Islet of Langerhans (tissue), 1 donor: ENCODE measurements around the gene MYO1A.

Experiments used
- FAIRE-seq: peaks from one replicate; lab custom pipeline; 2011; peaks lifted over from hg19 to GRCh38; lab: Jason Lieb, UNC

The MYO1A gene

DNA sequence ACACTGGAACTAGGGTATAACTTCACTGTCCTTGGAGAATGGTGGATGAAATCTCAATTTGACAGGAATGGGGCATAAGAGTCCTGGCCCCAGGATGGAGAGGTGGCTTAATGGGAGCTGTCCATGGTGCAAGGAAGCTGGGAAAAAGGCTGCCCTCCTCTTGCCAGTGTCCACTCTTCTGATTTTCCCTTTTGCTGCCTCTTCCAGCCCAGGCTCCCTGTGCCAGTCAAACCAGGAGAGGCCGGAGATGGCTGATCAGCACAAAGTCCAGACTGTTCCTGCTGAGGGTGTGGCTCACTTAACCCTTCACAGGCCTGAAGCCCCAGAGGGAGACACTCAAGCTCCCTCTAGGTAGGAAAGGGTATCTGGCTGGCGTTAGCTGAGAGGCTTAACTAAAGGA is at the start of gene MYO1A:
Gene MYO1A (minus strand): TSS at position 240 of the 400 bp plus-strand sequence. CDS start 1,806 bp downstream, outside the sequence.
- no peak for FAIRE-seq

DNA sequence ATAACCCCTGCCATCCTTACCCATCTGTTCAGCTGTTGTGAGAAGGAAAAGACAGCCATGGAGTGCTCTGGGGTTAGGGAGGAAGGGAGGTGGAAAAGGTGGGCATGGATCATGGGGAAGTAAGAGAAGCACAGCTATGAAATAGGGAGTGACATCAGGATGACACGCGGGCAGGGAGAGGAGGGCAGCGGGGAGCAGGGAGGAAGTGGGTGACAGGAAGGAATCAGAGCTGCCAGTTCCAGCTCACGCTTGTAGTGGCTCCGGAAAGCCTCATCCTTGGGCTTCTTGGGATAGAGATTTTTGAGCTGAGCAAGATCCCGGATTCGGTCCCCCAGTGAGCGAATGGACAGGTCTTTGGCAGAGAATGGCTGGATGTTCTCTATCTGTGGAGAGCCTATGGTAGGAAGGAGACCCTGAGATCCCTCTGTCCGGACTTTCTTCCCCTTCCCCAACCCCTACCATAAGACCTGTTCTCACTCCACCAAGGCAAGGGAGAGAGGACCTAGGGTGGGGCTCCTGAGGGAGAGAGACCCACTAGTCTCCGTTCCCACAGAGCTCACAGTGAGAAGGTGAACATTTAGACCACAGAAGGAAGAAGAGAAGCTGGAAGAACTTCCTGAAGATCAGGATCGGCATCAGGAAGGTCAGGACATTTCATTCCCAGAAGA is 49.3 kb upstream of the MYO1A start:
- no peak for FAIRE-seq

DNA sequence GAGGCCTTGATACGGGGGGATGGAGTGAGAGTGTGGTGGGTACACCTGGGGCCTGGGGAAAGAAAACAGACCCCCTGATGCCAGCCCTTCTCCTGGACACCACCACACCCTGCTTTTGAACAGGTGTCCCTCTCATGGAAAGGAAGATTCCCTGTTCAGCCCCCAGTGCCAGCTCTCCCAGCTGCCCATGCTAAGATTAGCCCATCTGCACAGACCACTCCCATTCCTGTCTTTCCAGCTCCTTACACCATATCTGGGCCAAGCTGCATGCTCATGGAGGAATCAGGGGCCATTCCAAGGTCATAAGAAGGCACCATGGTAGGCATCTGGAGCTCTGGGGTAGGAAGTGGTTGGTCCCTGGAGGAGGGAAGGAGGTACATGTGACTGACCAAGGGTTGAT is 48.6 kb upstream of the MYO1A start:
- no peak for FAIRE-seq

GRCh38 chr12:57097554-57097835 is 47.6 kb upstream of the MYO1A start:
- FAIRE-seq: no peak

DNA sequence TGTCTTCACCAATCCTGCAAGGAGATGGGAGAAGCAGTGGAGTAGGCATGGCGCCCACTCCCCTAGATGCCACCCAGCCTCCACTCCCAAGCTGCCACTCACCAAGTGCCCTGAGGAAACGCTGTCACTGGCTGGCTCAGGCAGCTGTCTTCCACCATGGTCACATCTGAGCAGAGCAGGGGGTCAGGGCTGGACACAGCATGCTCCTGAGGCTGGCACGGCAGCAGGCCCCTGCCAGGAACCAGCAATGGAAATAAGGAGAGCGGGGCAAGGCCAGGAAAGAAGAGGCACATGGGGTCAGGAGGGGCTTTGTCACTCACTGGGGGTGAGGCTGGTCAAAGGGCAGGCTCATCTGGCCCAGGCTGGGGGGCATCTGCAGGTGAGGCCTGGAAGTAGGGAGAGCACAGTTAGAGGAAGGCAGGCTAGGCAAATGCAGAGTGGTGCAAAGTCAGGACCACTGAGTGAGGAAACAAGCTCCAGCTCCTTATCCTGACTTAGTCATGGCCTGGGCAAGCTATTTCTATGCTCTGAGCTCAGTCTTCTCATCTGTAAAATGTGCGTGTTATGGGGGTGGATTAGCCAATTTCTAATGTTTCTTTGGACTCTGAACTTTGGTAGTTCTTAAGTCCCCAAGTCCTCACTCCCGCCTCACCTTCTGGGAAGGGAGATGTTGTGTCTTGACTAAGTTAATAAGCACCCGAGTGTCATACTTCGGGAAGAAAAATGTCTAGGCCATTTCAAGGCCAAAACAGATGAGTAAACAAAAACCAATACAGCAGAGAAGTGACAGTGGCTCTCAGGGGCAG is 47.0 kb upstream of the MYO1A start:
- no peak for FAIRE-seq

DNA sequence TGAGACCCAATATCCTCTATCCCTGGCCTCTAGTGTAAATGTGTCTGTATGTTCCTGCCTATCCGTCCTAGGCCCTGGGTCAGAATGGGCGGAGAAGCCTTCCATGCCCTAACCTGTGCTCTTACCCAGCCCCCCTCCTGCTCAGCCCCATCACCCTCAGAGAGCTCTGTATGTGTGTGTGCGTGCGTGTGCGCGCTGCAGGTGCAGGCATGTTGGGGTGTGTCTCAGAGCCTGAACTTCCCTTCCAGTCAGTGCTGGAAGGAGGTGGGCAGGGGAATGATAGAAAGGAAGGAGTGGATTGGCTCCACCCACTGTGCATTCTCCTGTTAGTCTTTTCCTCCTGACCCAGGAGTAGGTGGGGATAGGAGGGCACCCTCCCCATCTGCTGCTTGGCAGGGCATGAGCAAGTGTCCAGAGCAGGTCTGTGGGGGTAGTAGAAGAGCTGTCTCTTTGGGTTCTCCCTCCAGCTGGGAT is 46.2 kb upstream of the MYO1A start:
- no peak for FAIRE-seq

DNA sequence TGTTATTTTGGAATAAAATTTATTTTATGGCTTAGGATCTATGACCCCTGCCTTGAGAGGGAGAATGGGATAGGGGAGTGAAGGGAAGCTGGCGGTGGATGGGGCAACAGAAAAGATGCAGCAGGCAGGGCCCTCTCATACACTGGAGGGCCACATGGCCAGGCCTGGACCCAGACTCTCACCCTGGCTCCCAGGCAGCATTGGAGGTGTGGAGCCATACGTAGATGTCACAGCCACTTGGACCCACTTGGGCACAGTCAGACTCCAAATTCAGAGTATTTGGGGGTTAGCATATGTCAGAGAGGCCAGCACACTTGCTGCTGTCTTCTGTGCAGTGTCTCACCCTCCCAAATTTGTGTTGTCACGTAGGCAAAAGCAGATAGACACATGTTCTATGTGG is 45.5 kb upstream of the MYO1A start:
- FAIRE-seq: no peak

GRCh38 chr12:57094208-57095160 is 44.6 kb upstream of the MYO1A start:
- FAIRE-seq: no peak

DNA sequence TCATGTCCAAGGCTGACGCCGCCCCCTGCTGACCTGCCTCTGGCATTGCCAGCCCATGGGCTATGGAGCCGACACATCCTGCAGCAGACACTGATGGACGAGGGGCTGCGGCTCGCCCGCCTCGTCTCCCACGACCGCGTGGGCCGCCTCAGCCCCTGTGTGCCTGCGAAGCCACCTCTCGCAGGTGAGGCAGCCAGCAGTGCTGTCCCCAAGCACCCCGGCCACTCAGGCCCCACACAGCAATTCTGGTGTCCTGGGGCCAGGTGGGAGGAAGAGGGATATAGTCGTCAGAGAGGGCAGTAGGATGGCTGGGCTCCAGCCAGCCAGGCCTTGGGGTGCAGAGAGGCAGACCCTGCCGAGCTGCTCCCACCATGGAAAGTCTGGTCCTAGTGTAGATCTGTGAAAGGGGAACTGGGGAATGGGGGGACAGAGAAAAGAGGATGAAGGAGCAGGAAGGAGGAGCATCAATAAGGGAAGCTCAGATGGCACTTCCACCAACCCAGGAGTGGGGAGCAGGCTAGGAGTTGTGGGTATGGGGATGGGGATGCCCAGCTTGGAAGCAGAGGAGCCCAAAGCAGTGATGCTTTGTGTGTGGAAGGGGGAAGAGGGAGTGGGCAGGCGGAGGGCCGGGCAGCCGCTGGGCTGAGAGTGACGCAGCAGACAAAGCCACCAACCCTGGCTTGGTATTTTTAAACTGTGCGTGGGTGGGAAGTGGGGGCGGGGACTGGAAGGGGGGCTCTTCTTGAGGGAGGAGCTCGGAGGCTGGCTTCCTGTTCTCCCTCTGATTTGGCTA is 43.7 kb upstream of the MYO1A start:
- FAIRE-seq: no peak

DNA sequence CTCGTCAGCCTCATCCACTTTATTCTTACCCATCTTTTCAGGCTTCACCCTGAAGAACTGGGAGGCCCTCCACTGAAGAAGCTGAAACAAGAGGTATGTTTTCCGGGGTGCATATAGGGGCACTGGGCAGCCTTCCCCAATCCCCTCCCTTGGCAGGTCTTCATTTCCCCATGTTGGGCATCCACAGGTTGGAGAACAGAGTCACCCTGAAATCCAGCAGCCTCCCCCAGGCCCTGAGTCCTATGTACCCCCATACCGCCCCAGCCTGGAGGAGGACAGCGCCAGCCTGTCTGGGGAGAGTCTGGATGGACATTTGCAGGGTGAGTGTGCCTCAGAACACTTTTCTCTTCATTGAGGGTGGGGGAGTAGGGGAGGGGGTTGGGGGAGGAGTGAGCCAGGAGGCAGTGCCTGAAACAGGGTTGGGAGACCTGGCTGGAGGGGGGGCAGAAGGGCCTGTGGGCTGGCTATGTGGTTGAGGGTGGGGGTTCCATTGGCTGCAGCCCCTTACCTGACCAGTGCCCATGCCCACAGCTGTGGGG is 43.0 kb upstream of the MYO1A start:
- FAIRE-seq: no peak

GRCh38 chr12:57092529-57092862 is 42.6 kb upstream of the MYO1A start:
- FAIRE-seq: no peak

- FAIRE-seq: no peak
Observed at GRCh38 chr12:57091638-57092528, 42.0 kb upstream of the MYO1A start.

DNA sequence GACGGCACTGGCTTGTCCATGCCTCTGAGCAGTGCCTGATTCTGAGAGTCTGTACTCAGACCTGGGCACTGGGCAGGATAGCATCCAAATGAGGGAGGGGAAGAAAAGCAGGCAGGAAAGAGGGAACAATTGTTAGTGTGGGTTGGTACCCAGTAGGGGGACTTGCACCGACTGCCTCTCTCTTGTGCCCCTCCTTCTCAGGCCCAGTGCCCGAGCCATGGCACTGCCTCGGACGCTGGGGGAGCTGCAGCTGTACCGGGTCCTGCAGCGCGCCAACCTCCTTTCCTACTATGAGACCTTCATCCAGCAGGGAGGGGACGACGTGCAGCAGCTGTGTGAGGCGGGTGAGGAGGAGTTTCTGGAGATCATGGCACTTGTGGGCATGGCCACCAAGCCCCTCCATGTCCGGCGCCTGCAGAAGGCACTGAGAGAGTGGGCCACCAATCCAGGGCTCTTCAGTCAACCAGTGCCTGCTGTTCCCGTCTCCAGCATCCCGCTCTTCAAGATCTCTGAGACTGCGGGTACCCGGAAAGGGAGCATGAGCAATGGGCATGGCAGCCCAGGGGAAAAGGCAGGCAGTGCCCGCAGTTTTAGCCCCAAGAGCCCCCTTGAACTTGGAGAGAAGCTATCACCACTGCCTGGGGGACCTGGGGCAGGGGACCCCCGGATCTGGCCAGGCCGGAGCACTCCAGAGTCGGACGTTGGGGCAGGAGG is 41.2 kb upstream of the MYO1A start:
- FAIRE-seq: no peak

GRCh38 chr12:57090490-57090889 is 40.6 kb upstream of the MYO1A start:
- no peak for FAIRE-seq

- FAIRE-seq: no peak
Observed at GRCh38 chr12:57089271-57090245, 39.6 kb upstream of the MYO1A start.

DNA sequence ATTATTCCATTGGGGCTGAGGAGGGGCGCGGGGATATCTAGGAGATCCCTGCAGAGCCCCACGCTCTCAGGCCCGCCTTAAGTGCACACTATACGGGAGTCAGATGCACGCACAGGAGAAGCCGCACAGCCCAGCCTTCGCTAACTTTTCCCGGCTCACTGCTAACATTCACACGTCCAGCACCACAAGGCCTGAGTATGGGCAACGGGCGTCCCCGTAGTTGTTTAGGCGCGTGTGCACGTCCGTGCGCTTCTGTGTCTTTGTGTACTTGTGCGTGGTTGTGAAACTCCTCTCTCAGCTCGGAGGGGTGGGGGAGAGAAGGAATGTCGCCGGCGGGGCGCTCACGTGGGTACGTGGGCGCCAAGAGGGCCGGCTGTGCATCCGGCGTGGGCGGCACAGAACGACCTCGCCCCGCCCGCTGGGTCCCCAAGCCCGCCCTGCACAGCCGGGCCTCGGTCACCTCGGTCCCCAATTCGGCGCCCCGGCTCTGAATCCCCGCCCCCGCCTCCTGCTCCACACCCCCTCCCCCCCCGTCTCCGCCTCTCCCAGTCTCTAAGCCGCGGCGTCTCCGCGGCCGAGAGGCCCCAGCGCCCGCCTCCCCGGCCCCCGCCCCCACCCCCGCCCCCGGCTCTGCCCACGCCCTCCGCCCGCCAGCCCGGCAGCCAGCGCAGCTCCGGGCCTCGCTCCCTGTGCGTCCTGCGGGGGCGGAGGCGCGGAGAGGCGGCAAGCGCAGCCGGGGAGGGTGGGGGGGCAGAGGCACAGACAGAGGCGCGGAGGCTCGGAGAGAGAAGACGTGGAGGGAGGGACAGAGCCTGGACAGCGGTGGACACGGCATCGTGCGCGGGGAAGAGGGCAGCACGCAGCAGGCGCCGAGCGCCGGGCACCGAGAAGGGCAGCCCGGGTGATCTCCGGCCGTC is 38.7 kb upstream of the MYO1A start, which contains the start of gene NAB2:
Gene NAB2 (plus strand): TSS at position 761 of the 917 bp plus-strand sequence. CDS start 158 bp downstream, outside the sequence.
- FAIRE-seq: no peak

DNA sequence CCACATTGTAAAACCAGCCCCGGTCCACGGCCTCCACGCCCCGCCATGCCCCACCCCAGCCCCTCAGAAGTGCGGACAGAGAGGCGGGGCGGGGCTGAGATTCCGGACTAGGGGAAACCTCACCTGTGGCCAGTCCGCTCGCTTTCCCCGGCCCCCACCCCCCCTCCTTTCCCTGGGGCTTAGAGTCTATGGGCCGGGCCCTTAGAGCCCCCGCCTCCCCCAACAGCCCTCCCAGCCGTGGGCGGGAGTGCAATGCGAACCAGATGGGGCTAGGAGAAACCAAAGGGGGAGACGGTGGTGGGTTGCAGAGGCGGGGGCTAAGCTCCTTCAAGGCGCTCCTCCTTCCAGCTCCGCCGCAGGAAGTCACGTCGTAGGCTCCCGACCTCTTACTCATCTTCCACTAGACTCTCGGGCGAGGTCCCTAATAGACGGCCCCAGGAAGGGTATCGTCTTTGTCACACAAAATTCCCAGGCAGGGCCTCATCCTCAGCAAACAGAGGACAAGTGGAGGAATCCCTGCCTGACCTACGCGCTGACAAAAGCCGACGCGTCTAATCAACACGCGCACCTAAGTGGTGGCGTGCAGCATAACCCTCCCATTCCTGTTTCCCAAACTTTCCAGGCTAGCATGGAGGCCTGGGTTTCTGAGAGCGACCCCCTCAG is 37.9 kb upstream of the MYO1A start:
- no peak for FAIRE-seq
